Measurements from ENCODE around the gene HRH1.

The HRH1 gene

GRCh38 chr3:11287404-11287803 is 133.1 kb downstream of the HRH1 start:
- DNase-seq: no peak

- no peak for DNase-seq
Observed at GRCh38 chr3:11288021-11288491, 133.8 kb downstream of the HRH1 start.

- peak; percentile 73 for DNase-seq
Observed at GRCh38 chr3:11288786-11289637, 134.7 kb downstream of the HRH1 start.

GRCh38 chr3:11289864-11290263 is 135.6 kb downstream of the HRH1 start:
- DNase-seq: no peak

- peak; percentile 37 for DNase-seq
Observed at GRCh38 chr3:11290743-11291680, 136.7 kb downstream of the HRH1 start.

GRCh38 chr3:11291808-11292207 is 137.5 kb downstream of the HRH1 start:
- DNase-seq: no peak

GRCh38 chr3:11297126-11297525 is 142.8 kb downstream of the HRH1 start:
- no peak for DNase-seq

GRCh38 chr3:11300970-11301369 is 146.7 kb downstream of the HRH1 start:
- no peak for DNase-seq

GRCh38 chr3:11302444-11302843 is 148.2 kb downstream of the HRH1 start:
- DNase-seq: no peak

GRCh38 chr3:11304175-11304574 is 149.9 kb downstream of the HRH1 start:
- DNase-seq: no peak

GRCh38 chr3:11305509-11305908 is 151.2 kb downstream of the HRH1 start:
- DNase-seq: no peak

GRCh38 chr3:11306817-11307589 is 152.7 kb downstream of the HRH1 start:
- DNase-seq: no peak

- DNase-seq: no peak
Observed at GRCh38 chr3:11307830-11308432, 153.6 kb downstream of the HRH1 start.

- no peak for DNase-seq
Observed at GRCh38 chr3:11310258-11310657, 156.0 kb downstream of the HRH1 start.

GRCh38 chr3:11312166-11312565 is 157.9 kb downstream of the HRH1 start:
- DNase-seq: no peak

Data from amniotic stem cell (primary cell).